NAMALWA (cell line): Measurements from ENCODE around the gene CCDC8.
"Not testable (repeated sequence)": the region's sequence is repeated elsewhere in the genome, so short reads cannot be mapped to it uniquely, and the experiment has no call there.

Experiments used
- DNase-seq: peaks from one replicate; pipeline ENCODE4 v3.0.0-alpha.2; 2015; ENCODE audit warnings: low spot score

The CCDC8 gene

GRCh38 chr19:46428239-46429135 lies 15.1 kb upstream of the CCDC8 start, which contains the start of gene PNMA8C:
Gene PNMA8C (minus strand): TSS chr19:46428936. CDS start chr19:46428359, 577 bp downstream.
- no peak for DNase-seq

- no peak for DNase-seq
Observed at GRCh38 chr19:46427518-46428045, 14.2 kb upstream of the CCDC8 start.

- DNase-seq = no peak
Observed at GRCh38 chr19:46426506-46427162, 13.3 kb upstream of the CCDC8 start.

GRCh38 chr19:46426035-46426505 lies 12.7 kb upstream of the CCDC8 start:
- DNase-seq = no peak

GRCh38 chr19:46423188-46423587 lies 9.8 kb upstream of the CCDC8 start:
- DNase-seq = no peak

- DNase-seq = no peak
Observed at GRCh38 chr19:46422344-46422743, 9.0 kb upstream of the CCDC8 start.

- DNase-seq = no peak
Observed at GRCh38 chr19:46420056-46420455, 6.7 kb upstream of the CCDC8 start.

GRCh38 chr19:46415804-46416709 lies 2.7 kb upstream of the CCDC8 start:
- not testable (repeated sequence) for DNase-seq

- not testable (repeated sequence) for DNase-seq
Observed at GRCh38 chr19:46414899-46415298, 1.5 kb upstream of the CCDC8 start.

- DNase-seq = no peak
Observed at GRCh38 chr19:46412650-46413261, 608 bp downstream of the CCDC8 start.

- DNase-seq = no peak
Observed at GRCh38 chr19:46411925-46412649, 1.3 kb downstream of the CCDC8 start.

- no peak for DNase-seq
Observed at GRCh38 chr19:46411088-46411924, 2.1 kb downstream of the CCDC8 start.

- no peak for DNase-seq
Observed at GRCh38 chr19:46410205-46411087, 2.9 kb downstream of the CCDC8 start.

- no peak for DNase-seq
Observed at GRCh38 chr19:46409191-46409590, 4.2 kb downstream of the CCDC8 start.

GRCh38 chr19:46408664-46409039 lies 4.7 kb downstream of the CCDC8 start:
- no peak for DNase-seq

GRCh38 chr19:46407856-46408663 lies 5.3 kb downstream of the CCDC8 start:
- no peak for DNase-seq

- no peak for DNase-seq
Observed at GRCh38 chr19:46406976-46407375, 6.4 kb downstream of the CCDC8 start.
